SHP77 treated with DMSO at 0.1 percent for 48 hours (cell line): ENCODE measurements around the gene LSP1.

Source experiments
- DNase-seq: peaks from one replicate; lab custom pipeline; 2025; lab: John Stamatoyannopoulos, UW

Gene LSP1

DNA sequence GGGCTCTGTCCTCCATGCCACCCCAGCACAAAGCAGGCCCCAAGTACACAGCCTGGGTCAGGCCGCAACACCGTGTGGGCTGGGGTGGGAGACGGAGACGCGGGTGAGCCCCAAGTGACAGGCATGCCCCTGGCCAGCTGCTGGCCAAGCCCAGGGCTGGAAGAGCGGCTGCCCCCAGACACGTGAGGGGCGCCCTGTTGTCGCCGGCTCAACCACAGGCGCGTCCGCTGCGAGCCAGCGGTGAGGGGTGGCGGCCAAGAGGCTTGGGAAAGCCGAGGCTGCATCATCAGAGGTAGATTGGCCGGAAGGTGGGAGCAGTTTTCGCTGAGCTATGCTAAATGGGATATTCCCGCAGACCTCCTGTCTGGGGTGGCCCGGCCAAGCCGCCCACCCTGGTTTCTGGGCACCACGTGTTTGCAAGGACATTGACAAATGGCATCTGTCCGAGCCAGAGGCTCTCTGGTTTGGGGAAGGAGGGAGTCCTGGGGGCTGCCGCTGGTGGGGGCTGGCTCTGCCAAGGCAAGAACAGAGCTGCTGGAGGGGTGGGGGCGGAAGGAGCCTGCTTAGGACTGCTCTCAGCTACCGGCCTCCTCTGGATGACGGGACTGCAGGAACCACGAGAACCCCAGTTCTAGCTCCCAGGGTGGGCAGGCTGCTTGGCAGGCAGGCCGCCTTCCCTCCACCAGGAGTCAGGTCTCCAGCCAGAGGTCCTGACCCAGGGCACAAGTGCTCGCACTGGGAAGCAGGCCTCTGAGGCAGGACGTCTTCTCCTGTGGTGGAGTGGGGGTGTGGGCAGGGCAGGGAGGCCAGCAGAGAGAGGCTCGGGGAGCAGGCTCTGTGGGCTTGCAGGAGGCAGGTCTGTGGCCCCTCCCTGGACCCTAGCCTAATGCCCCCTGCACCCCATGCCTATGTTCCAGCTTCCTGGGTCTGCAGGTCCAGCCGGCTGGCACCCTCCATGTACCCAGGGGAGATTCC is 38.3 kb downstream of the LSP1 start:
- no peak for DNase-seq

DNA sequence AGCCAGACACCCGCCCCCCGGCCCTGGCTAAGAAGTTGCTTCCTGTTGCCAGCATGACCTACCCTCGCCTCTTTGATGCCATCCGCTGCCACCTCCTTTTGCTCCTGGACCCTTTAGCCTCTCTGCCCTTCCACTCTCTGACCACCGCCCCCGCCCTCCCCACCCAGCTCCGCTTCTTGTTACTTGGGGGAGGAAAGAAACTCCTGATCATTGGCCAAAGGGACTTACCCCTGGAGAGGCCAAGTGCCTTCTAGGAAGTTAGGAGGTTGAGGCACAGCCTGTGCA is 38.9 kb downstream of the LSP1 start, which contains the start of gene PRR33:
Gene PRR33, minus strand, starts transcription at position 65 of the 285 bp plus-strand sequence. CDS start 1,311 bp downstream, outside the sequence.
- DNase-seq: no peak

DNA sequence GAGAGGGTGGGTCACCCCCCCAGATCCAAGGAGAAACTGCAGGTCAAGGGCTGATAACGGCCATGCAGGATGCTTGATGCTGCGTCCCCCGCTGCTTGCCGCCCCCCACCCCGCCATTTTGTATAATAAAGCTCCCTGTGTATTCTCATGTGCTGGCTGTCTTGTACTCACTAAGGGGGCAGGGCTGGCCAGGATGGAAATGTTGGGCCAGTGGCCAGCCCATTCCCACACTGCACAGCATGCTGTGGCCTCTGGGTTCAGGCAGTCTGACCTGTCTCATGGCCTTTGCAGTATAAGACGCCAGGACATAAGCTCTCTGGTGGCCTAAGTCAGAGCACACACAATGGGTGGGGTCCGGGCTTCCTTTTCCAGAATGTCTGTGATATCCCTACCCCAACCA is 39.2 kb downstream of the LSP1 start:
- DNase-seq: no peak

DNA sequence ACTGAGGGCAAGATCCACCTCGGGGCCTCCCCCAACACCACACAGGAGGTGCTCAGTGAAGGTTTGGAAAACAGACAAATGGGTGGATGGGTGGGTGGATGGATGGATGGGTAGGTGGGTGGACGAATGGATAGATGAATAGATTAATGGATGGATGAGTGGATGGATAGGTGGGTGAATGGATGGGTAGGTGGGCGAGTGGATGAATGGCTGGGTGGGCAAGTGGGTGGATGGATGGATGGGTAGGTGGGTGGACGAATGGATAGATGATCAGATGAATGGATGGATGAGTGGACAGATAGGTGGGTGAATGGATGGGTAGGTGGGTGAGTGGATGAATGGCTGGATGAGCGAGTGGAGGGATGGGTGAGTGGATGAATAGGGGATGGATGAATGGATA is 39.7 kb downstream of the LSP1 start:
- DNase-seq: no peak

DNA sequence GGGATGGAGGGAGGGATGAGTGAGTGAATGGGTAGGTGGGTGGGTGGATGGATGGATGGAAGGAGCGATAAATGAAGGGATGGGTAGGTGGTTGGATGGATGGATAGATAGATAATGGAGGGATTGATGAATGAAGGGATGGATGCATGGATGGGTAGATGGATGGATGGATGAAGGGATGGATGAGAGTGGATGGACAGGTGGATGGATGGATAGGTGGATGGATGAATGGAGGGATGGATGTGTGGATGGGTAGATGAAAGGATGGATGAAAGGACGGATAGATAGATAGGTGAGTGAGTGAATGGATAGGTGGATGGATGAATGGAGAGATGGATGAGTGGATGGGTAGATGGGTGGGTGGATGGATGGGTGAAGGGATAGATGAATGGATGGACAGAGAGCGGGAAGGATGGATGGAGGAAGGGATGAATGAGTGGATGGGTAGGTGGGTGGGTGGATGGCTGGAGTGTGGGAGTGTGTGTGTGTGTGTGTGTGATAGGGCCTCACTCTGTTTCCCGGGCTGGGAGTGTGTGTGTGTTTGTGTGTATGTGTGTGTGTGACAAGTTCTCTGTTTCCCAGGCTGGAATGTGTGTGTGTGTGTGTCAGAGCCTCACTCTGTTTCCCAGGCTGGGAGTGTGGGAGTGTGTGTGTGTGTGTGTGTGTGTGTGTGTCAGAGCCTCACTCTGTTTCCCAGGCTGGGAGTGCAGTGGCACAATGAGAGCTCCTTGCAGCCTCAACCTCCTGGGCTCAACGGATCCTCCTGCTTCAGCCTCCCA is 40.9 kb downstream of the LSP1 start:
- no peak for DNase-seq

DNA sequence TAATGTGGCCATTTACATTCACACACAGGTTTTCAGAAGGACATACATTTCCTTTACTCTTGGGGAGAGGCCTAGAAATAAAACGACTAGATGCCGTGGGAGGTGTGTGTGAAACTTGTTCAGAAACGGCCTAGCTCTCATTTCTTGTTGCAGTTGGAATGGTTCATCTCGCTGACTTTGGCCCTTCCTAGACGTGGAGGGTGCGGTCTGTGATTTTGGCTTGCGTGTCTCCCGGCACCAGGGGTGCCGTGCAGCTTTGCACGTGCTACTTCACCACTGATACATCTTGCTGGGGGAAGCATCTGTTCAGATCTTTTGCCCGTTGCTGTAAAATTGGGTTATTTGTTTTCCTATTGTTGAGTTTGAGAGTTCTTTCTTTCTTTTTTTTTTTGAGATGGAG is 41.9 kb downstream of the LSP1 start:
- no peak for DNase-seq

DNA sequence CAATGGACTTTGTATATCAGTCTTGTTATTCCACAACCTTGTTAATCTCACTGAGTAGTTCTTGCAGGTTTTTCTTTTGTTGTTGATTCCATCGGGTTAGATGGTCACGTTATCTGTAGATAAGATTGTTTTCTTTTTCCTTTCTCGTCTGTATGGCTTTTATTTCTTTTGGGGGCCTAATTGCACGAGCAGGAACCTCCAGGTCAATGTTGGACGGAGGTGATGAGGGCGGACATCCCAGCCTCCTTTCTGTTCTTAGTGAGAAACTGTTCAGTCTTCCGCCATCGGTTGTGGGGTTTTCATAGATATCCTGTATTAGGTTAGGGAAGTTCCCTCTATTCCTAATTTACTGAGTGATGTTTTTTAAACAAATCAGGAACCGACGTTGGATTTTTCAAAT is 43.6 kb downstream of the LSP1 start:
- no peak for DNase-seq

DNA sequence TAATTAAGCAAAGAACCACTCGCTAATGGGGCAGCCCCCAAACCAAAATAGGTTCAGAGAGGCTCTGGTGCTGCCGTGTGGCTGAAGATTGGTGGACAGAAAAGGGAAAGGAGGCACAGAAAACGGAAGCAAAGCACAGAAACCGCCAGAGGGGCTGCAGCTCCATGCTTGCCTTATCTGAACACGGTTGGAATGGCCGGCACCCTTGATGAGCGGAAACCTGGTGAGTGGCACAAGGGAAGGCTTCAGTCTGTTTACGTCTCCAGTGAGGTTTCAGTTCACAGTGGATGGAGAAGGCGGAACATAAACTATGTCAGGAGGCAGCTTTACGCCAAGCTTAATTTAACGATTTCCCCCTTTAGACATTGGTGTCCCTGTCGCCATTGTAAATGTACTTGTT is 44.0 kb downstream of the LSP1 start:
- no peak for DNase-seq

DNA sequence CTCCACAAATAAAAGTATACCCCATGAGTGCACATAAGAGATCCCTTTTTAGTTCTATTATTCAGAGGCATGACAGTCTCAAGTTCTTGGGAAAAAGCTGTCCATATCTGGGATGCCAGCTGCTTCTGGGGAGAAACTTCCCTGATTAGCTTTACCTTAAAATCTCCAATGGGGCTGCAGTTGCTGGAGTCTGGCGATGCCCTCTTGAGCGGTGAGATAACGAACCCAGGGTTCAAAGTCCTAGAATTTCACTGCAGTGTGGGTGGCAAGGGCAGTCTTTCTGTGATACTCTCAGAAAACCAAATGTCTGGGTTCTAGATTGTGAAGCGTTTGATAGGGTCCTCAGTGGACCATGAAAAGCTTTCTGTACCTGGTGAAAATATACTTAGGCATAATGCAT is 46.2 kb downstream of the LSP1 start:
- no peak for DNase-seq

DNA sequence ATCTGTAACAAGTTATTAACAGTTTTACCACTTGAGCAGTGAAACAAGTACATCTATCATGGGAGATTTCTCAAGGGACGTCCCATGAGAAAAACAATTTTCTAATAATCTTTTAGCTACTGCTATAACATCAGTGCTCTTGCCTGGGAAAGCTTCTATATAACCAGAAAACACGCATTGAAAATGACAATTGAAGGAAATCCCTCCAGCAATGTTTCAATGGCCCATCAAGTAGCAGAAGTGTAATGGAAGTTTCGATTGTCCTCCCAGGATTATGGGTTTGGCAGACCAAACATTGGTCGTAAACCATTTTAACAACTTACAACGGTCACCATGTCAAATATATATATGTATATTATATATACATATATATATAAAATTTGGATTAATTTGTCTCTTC is 46.8 kb downstream of the LSP1 start:
- DNase-seq: no peak

DNA sequence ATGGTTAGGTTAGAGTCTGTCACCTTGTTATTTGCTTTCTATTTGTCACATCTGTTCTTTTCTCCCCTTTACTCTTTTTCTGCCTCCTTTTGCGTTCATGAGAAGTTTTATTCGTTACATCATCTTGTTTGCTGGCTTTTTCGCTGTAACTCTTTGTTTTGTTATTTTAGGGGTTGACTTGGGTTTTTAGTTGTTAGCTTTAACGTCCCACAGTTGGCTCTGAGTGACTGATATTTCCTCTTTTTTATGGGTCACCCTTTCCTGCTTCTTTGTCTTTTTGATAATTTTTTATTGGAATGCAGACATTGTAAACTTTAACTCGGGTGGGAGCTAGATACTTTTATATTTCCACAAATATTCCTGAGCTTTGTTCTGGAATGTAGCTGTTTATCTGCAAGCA is 53.3 kb downstream of the LSP1 start:
- no peak for DNase-seq

DNA sequence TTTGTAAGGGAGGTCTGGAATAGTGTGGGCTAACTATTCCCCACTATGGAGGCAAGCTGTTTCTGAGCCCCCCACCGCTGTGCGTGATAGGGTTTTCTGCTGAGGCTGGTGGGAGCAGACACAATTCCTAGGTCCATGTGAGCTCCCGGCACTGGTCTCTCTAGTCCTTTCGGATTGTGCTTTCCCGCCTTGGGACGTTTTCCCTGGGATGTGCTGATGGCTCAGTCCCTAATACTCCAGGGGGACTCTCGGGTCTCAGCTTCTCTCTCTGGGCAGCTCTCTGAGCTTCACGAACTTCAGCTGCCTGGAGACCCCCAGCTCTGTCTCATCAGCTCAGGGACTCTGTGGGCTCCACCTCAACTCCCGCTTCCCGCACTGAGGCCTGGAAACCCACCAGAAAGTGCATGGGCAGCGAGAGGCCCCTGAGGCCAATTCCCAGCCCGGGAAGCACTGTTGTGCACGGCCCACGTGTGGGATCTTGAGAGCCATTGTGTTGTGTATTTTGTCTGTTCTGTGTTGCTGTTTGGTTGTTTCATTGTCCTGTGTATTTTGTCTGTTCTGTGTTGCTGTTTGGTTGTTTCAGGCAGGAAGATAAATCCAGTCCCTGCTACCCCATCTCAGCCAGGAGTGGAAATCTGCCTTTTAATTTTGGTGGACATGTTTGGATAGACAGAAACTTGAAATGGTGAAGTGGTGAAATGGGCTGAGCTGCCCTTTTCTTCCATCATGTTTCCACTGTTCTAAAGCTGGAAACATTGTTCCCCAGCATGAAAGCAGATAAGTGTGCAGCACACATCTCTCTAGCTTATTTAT is 53.9 kb downstream of the LSP1 start:
- no peak for DNase-seq

DNA sequence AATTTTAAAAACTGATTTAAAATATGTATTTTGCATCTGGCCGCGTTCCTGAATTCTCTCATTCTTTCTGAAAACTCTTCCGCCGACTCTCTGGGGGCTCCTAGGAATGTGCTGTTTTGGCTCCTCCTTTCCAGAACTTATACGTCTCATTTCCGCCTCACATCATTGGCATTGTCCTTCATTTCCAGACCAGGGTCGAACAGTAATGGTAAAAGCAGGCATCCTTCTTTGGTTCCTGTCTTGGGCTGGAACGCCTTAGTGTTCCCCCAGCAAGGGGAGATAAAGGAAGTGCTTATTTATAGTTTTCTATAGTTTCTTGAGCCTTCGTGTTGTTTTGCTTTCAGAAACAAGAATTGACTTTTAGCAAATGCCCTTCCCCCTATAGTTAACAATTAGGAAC is 55.7 kb downstream of the LSP1 start:
- DNase-seq: no peak

DNA sequence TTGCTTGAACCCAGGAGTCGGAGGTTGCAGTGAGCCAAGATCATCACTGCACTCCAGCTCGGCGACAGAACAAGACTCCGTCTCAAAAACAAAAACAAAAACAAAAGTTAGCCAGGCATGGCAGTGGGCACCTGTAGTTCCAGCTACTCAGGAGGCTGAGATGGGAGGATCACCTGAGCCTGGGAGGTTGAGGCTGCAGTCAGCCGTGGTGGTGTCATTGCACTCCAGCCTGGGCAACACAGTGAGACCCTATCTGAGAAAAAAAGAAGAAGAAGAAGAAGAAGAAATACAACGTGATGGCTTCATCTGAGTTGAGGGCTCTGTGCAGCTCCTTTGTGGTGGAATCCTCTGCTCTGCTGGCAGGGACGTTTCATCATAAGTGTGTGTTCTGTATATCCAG is 56.6 kb downstream of the LSP1 start:
- no peak for DNase-seq

DNA sequence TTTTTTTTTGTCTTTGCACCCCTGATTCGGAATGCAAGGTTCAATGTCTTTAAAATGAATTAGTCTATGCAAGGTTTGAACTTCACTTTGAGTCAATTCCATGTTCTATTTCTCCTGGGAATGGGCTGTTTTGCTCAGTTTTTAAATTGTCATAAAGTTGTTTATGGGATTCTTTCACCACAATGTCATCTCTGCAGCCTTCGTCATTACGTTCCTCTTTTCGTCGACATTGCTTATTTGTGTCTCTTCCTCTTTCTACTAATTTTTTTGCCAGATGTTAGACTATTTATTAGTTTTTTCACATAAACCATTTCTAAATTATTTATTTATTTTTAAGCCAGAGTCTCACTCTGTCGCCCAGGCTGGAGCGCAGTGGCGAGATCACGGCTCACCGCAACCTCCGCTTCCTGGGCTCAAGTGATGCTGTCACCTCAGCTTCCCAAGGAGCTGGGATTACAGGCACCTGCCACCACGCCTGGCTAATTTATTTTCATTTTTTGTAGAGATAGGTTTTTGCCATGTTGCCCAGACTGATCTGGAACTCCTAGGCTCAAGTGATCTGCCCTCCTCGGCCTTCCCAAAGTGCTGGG is 59.5 kb downstream of the LSP1 start:
- no peak for DNase-seq

DNA sequence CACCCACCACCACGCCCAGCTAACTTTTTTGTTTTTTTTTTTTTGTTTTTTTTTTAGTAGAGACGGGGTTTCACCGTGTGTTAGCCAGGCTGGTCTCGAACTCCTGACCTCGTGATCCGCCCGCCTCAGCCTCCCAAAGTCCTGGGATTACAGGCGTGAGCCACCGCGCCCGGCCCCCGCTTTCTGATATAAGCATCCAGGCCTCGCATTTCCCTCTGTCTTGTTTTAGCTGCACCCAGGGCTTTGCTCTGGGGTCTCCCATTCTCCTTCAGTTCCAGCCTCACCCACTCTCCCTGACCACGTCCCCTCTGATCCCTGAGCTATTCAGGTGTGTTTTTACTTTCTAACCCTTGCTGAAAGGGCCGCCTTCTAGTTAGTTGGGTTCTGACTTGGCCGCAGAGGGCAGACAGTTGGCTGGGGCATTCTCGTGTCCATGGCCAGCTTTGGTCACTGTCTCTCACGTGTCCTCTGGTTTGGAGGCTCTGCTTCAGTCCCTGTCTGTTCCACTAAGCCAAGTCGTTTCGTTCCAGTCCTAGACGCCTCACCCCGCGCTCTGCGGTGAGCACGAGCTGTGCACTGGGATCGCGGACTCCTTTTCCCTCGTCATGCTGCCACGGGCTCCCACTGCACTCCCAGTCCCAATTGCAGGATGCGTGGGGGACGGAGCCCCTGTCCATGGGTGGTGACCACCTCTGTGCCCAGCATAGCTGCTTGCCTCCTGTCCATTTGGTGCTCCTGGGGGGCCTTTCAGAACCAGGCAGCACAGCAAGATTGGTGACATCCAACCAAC is 60.6 kb downstream of the LSP1 start:
- DNase-seq: no peak

DNA sequence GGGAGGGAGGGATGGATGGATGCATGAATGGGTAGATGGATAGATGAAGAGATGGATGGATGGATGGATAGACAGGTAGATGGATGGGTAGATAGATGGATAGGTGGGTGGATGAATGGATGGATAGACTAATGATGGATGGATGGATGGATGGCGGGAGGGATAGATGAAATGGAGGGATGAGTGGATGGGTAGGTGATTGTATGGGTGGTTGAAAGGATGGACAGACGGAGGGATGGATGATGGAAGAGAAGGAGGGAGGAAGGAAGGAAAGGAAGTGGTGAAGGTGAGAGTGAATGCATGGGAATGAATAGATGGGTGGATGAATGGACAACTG is 62.9 kb downstream of the LSP1 start:
- DNase-seq: no peak

DNA sequence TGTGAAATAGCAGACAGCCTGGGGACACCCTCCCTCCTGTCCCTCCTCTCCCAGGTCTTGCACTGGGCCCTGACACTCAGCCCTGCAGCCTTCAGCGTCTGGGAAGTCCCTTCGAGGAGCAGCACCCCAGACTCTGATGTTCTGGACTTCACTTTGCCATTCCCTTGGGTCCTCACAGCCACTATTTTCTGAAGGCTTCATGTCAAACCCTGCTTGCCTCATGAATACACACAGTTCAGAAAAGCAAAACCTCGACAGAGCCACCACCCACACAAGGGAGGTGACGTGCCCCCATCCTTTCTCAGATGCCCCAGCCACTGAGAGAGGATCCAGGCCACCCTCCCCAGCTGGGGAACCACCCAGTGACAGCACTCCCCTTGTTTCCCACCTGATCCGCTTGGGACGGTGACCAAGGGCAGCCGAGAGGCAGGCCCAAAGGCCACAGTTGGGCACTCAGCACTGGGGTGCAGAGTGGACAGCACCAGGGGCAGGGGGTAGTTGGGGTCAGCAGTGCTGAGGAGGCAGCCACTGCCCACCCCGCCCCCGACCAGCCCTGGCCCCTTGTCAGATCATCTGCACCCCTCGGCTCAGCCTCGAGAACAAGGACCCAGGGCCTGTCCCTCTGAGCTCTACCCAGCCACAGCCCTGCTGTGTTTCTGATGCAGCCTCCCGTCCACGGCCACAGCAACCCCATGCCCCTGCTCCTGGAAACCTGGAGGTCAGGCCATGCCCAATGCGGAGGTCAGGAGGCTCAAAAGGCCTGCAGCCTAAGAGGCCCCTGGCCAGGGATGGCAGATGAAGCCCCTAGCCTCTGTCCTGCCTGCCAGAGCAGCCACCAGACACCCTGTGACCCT is 63.5 kb downstream of the LSP1 start:
- DNase-seq: no peak

DNA sequence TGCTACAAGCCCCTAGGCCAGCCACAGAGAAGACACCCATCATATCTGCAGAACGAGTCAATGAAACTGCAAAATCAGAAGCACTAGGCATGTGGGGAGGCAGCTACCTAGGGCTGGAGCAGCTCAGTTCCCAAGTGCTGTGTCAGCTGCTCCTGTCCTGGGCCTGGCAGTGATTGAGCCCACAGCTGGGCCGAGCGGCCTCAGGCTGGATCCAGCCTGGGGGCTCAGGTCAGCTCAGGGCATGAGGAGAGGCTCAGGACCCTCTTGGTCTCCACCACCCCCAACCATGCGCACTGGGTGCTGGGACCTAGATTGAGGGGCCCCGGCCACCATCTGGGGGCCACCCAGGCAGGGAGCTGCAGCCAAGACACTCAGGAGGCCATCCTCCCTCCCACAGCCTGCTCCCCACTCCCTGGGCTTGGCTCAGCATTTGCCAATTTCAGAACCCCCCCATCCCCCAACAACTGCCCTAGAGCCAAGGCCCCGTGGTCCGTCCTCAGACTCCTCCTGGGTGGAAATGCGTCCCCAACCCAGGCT is 64.2 kb downstream of the LSP1 start:
- DNase-seq: no peak
